Suppressor macrophage treated with lipopolysaccharide for 1 hour (primary cell): ENCODE measurements around the gene SLC36A3.

Source experiments
- DNase-seq, 3 donors: peaks; one replicate each; pipeline ENCODE4 v3.0.0-alpha.2; 2020 to 2022

Gene SLC36A3

GRCh38 chr5:151298063-151298855 lies 5.3 kb downstream of the SLC36A3 start:
- DNase-seq: peak; percentile 49 to 74 (median 61)

- no peak for DNase-seq
Measured at GRCh38 chr5:151296974-151297373, 6.6 kb downstream of the SLC36A3 start.

- no peak for DNase-seq
Measured at GRCh38 chr5:151296478-151296830, 7.1 kb downstream of the SLC36A3 start.

DNA sequence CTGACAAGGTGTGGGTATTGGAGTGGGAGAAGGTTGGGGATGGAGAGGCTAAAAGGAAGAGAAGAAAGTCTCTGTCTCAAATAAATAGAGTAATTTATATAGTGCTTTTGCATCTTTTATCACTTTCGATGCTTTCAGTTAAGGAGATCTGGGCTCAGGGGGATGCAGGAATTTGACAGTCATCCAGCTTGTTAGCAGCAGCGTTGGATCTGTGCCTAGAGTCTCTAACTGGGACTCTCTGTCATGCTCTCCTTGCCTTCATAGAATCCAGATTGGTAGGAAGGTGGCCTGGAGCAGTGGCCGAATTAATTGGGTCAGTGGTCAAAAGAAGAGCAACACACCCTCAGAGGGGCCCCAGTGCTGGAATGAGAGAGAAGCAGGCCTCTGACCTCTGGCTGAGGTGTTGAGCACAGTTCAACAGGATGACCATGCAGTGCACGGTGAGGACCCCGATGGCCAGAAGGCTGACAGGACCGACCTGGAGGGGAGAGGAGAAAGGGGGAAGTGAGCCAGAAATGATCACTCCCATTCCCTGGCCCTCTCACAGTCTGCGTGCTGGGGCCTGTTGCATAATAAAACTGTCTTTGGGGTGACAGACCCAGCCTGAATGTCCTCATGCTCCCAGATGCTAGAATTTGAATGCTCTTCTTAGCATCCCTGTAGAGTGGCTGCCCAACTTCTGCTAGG lies 7.6 kb downstream of the SLC36A3 start:
- peak; percentile 25 to 36 (median 29) for DNase-seq

DNA sequence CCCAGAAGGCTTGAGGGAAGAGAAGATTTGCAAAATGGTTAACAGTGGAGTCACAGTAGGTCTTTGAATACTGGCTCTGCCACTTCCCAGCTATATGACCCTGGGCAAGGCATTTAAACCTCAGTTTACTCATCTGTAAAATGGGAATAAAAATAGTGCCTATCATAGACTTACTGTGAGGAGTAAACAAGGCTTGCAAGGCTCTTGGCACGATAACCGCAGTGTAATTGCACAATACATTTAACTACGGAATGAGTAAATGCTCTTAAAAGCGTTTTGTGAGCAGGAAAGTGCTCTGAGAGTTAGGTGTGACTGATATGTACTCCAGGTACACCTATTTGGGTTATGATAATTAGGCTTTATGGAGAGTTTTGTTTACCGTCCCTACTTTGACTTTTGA lies 8.4 kb downstream of the SLC36A3 start:
- no peak for DNase-seq

DNA sequence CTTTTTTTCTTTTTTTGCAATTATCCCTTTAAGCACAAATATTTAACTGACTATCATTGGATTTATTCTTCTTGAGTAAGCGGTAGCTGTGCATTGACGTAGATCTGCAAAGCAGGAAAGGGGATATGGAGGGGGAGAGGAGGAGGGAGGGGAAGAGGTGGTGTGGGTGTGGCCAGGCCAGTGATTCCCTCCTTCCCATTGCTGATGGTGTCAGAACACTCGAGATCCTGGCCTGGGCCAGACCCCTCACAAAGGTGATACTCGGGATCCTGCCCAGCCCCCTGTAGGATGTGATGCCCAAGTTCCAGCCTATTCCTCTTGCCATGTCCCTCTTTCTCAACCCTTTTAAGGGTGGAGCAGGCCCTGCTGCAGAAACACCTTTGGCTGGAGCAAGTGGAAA lies 9.9 kb downstream of the SLC36A3 start:
- no peak for DNase-seq

GRCh38 chr5:151288180-151288579 lies 15.4 kb downstream of the SLC36A3 start:
- DNase-seq: no peak

GRCh38 chr5:151286246-151286645 lies 17.3 kb downstream of the SLC36A3 start:
- DNase-seq: no peak

GRCh38 chr5:151285683-151286082 lies 17.9 kb downstream of the SLC36A3 start:
- no peak for DNase-seq

DNA sequence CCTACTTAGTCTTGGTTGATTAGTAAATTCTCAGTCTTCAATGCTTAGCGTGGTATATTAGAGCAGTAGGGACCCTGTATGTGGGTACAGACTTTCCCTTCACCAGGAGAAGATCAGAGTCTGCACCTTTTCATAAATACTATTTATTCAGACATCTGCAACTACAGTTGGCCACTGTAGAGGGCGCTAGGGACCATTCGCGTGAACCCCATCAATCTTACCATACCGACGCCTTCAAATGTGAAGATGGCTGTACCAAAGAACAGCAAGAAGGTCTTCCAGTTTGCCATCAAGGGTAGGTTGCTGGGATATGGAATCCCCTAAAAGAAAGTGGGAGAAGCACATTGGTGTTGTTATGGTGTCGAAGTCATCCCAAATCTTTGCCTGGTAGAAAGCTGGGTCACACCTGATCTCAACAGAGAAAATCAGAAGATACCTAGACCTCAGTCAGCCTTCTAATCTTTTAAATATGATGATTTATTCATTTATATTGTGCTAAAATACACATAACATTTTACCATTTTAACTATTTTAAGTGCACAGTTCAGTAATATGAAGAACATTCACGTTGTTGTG lies 19.1 kb downstream of the SLC36A3 start:
- peak in 1 of 3 donors; percentile 41 for DNase-seq

DNA sequence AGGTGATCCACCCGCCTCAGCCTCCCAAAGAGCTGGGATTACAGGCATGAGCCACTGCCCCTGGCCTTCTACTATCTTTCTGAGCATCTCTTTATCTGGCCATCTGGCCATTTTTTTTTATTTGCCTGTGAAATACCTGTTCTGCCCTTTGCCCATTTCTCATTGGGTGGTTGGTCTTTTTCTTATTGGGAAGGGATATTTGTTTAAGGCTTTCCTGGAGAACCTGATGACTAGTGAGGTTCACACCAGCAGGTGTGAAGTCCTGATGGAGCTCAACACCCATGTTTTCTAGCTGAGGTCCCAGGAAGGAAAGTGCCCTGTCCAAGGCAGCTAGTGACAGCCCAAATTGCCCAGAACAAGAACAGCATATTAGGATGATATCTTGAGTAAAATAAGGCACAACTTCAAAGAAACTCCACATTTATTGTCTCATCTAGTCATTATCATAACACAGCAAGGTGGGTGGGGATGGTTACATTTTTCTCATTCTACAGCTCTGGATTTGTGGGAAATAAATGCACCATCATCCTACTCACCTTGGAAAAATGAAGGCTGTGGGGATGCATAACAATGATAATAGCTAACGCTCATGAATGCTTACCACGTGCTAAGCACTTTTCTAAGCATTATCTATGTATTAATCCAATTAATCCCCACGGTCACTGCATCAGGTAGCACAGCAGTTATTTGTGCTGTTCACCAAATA lies 20.3 kb downstream of the SLC36A3 start:
- no peak for DNase-seq

DNA sequence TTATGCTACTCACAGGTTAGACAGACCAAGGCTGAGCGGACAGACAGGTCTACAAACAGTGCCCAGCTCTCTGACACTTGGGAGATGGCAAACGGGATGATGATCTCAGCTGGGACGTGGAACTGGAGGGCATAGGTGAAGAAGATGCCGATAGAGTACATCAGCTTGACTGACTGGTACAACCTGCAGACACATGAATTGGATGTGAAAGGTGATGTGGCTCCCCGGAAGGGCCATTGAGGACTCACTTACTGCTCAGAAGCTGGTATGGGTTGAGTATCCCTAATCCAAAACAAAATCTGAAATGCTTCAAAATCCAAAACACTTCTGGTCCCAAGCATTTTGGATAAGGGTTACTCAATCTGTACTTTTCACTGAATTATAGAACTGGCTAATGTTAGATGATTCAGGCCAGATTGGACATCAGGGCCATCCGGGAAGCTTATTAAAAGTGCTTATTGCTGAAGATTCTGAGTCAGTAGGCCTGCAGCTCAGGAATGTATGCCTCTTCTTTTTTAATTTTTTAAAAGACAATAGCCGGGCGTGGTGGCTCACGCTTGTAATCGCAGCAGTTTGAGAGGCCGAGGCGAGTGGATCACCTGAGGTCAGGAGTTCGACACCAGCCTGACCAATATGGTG lies 22.4 kb downstream of the SLC36A3 start:
- no peak for DNase-seq

DNA sequence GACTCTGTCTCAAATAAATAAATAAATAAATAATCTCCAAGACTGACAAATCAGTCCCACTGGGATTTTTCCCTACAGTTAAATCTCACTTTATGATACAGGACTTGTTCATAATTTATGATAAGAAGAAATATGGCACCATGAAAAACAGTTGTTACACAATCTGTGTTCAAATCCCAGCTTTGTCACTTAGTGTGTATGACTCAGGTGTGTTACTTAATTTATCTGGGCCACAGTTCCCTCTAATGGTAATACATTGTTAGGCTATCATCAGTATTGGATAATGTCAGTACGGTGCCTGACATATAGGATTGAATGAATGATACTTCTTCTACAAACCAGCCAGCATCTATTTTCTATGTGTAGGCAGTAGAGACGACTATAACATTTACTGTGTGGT lies 23.1 kb downstream of the SLC36A3 start:
- DNase-seq: no peak

DNA sequence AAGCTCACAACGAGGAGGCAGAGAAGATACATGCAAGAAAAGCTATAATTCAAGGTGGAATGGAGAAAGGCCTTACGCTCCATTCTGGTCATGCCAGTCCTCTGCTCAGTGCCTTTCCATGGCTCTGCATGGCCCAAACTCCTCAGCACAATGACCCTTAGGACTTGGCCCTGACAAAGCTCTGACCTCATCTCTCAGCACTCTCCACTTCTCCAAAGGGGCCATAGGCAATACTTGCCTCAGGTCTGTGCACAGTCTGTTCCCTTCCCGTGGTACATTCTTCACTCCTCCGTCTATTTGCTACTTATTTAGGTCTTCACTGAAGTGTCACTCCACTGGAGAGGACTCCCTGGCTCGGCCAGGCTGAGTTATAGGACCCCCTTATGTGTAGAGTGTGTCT lies 24.7 kb downstream of the SLC36A3 start:
- no peak for DNase-seq

GRCh38 chr5:151275803-151276202 lies 27.8 kb downstream of the SLC36A3 start:
- DNase-seq: no peak

GRCh38 chr5:151274666-151275065 lies 28.9 kb downstream of the SLC36A3 start:
- DNase-seq: no peak

GRCh38 chr5:151271336-151271735 lies 32.2 kb downstream of the SLC36A3 start:
- DNase-seq: peak in 2 of 3 donors; percentile 56 to 62

DNA sequence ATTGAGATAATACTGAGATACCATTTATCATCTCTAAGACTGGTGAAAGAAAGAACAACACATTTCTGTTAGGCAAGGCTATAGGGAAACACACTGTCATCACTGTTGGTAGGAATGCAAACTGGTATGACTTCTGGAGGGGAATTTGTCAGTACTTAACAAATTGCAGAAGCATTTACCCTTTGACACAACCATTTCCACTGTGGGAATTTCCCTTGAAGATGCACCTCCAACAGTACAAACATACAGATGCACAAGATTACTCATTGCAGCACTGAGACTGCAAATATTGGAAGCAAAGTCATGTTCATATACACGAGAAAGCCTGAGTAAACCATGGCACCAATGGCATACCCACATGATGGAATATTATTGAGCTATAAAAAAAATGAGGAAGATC lies 33.0 kb downstream of the SLC36A3 start:
- DNase-seq: peak; percentile 84 to 98 (median 95)

DNA sequence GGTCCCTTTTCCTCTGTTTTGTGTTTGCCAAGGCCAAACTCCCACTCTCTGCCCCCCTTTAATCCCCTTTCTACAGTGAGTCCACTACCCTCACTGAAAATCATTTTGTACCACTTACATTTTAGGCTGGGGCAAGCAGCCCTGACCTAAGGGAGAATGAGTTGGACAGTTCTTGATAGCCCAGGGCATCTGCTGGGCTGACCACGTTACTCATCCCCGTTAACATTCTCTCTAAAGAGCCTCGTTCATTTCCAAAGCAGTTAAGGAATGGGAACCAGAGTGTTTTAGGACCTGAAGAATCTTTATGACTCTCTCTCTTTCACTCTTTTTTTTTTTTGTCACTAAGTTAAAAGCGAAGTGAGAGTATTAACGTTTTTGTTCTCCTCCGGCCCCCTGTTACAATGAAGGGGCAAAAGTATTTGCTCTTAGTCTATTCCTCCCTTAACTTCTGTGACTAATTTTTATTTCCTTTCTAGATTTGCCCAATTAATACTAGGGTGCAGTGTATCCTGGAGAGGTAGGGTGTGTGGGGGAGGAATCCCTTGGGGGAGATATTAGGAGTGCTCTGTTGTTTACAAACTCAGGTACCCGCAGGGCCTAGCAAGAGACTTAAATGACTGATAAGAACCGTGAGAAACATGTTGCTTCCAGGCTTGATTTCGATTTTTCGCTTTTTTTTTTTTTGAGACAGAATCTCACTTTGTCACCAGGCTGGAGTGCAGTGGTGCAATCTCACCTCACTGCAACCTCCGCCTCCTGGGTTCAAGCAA lies 35.9 kb downstream of the SLC36A3 start:
- DNase-seq: no peak

DNA sequence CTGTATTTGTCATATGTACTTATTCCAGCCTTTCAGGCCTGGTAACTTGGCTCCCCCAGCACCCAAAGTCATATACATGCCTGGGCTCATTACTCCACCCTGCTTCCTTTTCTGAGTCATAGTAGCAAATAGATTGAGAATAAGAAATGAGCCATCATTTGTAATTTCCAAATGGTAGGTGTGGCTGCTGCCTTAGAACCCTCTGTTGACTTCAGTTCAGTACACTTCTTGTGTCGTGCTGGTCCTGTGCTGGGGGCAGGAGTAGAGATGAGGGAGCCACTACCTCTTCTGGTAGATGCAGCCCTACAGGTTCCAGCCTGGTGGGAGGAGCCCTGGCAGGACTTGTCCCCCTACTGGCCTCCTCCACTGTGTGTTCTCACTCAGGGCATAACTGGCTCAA lies 39.5 kb downstream of the SLC36A3 start:
- peak; percentile 75 to 90 (median 84) for DNase-seq

DNA sequence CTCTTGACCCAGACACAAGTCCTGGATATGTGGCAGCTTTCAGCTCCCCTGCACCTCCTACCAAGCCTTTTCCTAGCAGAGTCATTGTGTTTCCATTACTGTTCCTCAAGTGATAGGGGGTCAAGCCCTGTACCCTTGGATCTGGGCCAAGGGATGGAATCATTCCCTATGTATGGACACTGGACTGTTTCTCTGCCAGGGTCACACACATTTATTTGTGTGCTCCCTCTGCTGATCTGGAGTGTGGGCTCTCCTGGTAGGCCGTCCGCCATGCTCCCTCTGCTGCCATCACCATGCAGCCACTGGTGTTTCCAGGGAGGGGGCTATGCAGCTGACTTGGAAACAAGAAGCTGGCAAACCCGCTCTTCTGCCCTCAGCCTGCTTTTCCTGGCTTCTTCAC lies 41.0 kb downstream of the SLC36A3 start:
- no peak for DNase-seq

DNA sequence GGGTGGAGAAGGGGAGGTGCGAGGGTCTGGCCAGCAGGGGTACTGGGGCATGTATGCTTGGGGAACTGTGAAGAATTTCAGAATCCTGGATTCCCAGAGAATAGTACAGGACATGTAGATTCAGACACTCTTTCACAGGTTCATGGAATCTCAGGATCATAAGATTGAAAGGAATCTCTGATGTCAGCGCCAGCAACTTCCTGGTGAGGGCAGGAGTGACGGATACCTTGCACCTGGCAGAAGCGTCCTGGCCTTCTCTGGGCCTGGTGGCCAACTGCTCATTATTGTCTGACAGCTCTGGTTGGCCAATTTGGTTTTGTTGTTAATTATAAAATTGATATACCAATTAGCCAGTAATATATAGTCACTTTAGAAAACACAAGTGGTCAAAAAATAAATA lies 43.6 kb downstream of the SLC36A3 start:
- no peak for DNase-seq
